HepG2 (cell line): ENCODE data around the gene PUM1. TPM values are rescaled to one million over a fixed set of nuclear protein-coding genes. Genes with fewer than 3 reads are reported as not detected.
"Not testable (repeated sequence)": the region's sequence is repeated elsewhere in the genome, so short reads cannot be mapped to it uniquely, and the experiment has no call there.

Experiments used
- ATAC-seq: fragments of 200-7000 bp; cut with Tn5 transposase; 3 replicates; pipeline ENCODE4 v1.9.1; 2020; ENCODE audit warnings: mild to moderate bottlenecking, moderate library complexity
- BruUV-seq: library from RNA; stranded (reverse); fragments of 400-500 nt; replicated peaks from 2 replicates; lab custom pipeline; 2021; lab: Mats Ljungman, UMichigan
- CTCF ChIA-PET: fragments of 300-600 bp; formaldehyde crosslinking; extraction: SDS; loops from one replicate; lab custom pipeline; 2021; ENCODE audit warnings: low total read pairs, inconsistent platforms, low intra/inter-chr PET ratio; lab: Yijun Ruan, JAX
- POLR2A ChIA-PET: fragments of 350-600 bp; sonication (Branson Sonifier 250); formaldehyde crosslinking; loops from one replicate; lab custom pipeline; 2020; ENCODE audit warnings: antibody characterized with exemption, inconsistent platforms; lab: Yijun Ruan, JAX
- DNase-seq: peaks from one replicate; pipeline ENCODE4 v3.0.0-alpha.2; 2015; ENCODE audit warnings: low spot score
- FAIRE-seq: peaks from 3 replicates; lab custom pipeline; 2011; peaks lifted over from hg19 to GRCh38; lab: Jason Lieb, UNC
- H2AFZ ChIP-seq: one replicate; pipeline ENCODE4 v1.6.1; 2011; ENCODE audit warnings: low read length, inconsistent platforms
- H3K27ac ChIP-seq: fragments of 300-600 bp; 3 replicates; pipeline ENCODE4 v1.8.0; 2011; ENCODE audit warnings: mixed run types, mild to moderate bottlenecking, mixed read lengths, low read length, inconsistent platforms; ENCODE audit not compliant: insufficient read depth; ENCODE audit errors: extremely low read length
- H3K27me3 ChIP-seq, 2 experiments: fragments of 200-600 bp in 1 of 2; 2 replicates in 1 of 2; 3 replicates in 1 of 2; pipeline versions ENCODE4 v1.6.0 to v1.8.0; 2011; ENCODE audit warnings: low read length in 2 of 2, mild to moderate bottlenecking in 2 of 2, moderate library complexity in 2 of 2, inconsistent platforms in 1 of 2; ENCODE audit not compliant: insufficient read depth in 2 of 2, control insufficient read depth in 1 of 2
- H3K36me3 ChIP-seq, 2 experiments: fragments of 200-600 bp in 1 of 2; replicated peaks in 1 of 2; 2 replicates in 1 of 2; 3 replicates in 1 of 2; pipeline versions ENCODE4 v1.5.1 to v1.8.0; 2011; ENCODE audit warnings: low read length in 2 of 2, inconsistent platforms in 1 of 2; ENCODE audit not compliant: insufficient read depth in 2 of 2, control insufficient read depth in 1 of 2
- H3K4me1 ChIP-seq: 2 replicates; pipeline ENCODE4 v1.5.1; 2012; ENCODE audit warnings: low read length, inconsistent platforms; ENCODE audit not compliant: insufficient read depth
- H3K4me2 ChIP-seq: 2 replicates; pipeline ENCODE4 v1.6.0; 2011; ENCODE audit warnings: low read depth, low read length, inconsistent platforms
- H3K4me3 ChIP-seq, 3 experiments: fragments of 200-600 bp in 1 of 3; sonication (generic), shearing (Covaris generic) in 1 of 3; replicated peaks in 1 of 3; 2 replicates each; pipeline ENCODE4 v1.5.1; 2011 to 2016; ENCODE audit warnings: low read length in 3 of 3, inconsistent platforms in 2 of 3, low read depth in 2 of 3, mild to moderate bottlenecking in 2 of 3, control low read depth in 1 of 3, mixed read lengths in 1 of 3; ENCODE audit not compliant: insufficient read depth in 1 of 3
- H3K79me2 ChIP-seq: one replicate; pipeline ENCODE4 v1.6.1; 2011; ENCODE audit warnings: low read length, inconsistent platforms; ENCODE audit not compliant: insufficient read depth
- H3K9ac ChIP-seq: 2 replicates; pipeline ENCODE4 v1.6.0; 2011; ENCODE audit warnings: mild to moderate bottlenecking, low read depth, low read length, inconsistent platforms; ENCODE audit not compliant: insufficient read depth
- H3K9me3 ChIP-seq: 2 replicates; pipeline ENCODE4 v1.5.1; 2012; ENCODE audit warnings: mild to moderate bottlenecking, low read length
- H4K20me1 ChIP-seq: 2 replicates; pipeline ENCODE4 v1.6.0; 2011; ENCODE audit warnings: inconsistent platforms, mild to moderate bottlenecking, low read length, moderate library complexity; ENCODE audit not compliant: insufficient read depth
- BCL6 ChIP-seq: IDR thresholded peaks from 2 replicates; pipeline ENCODE4 v1.6.1; 2016; ENCODE audit warnings: missing genetic modification reagents, missing compliant biosample characterization
- FOXP1 ChIP-seq, 2 experiments: fragments of 450-650 bp in 1 of 2; IDR thresholded peaks; 2 replicates each; pipeline ENCODE4 v1.6.1; 2017 to 2018; ENCODE audit warnings: antibody characterized with exemption in 1 of 2
- GFI1 ChIP-seq: sonication (generic); formaldehyde crosslinking; IDR thresholded peaks from 2 replicates; pipeline ENCODE4 v1.5.0; 2020; ENCODE audit warnings: missing genetic modification reagents, mild to moderate bottlenecking, borderline replicate concordance
- HNF4A ChIP-seq: sonication (generic); formaldehyde crosslinking; IDR thresholded peaks from 2 replicates; pipeline ENCODE4 v1.4.0; 2020; ENCODE audit warnings: missing genetic modification reagents
- ISL2 ChIP-seq: sonication (generic); formaldehyde crosslinking; IDR thresholded peaks from 2 replicates; pipeline ENCODE4 v1.5.0; 2020; ENCODE audit warnings: missing genetic modification reagents
- NONO ChIP-seq, 2 experiments: fragments of 450-650 bp in 1 of 2; sonication (generic) in 1 of 2; formaldehyde crosslinking in 1 of 2; IDR thresholded peaks in 1 of 2; conservative IDR thresholded peaks in 1 of 2; 2 replicates each; pipeline versions ENCODE4 v1.6.1 to v1.8.0; 2017 to 2022; ENCODE audit warnings: mild to moderate bottlenecking in 1 of 2, missing genetic modification reagents in 1 of 2, moderate library complexity in 1 of 2
- PAXIP1 ChIP-seq: sonication (generic); formaldehyde crosslinking; conservative IDR thresholded peaks from 2 replicates; pipeline ENCODE4 v1.4.0; 2020; ENCODE audit warnings: mild to moderate bottlenecking, missing genetic modification reagents, moderate library complexity
- SAP130 ChIP-seq: IDR thresholded peaks from 2 replicates; pipeline ENCODE4 v1.6.1; 2016; ENCODE audit warnings: low read depth
- SIX4 ChIP-seq: sonication (generic); formaldehyde crosslinking; IDR thresholded peaks from 2 replicates; pipeline ENCODE4 v1.4.0; 2020; ENCODE audit warnings: missing genetic modification reagents
- SOX6 ChIP-seq, 2 experiments: fragments of 450-650 bp in 1 of 2; sonication (generic) in 1 of 2; formaldehyde crosslinking in 1 of 2; IDR thresholded peaks; 2 replicates each; pipeline versions ENCODE4 v1.4.0 to v1.6.1; 2017 to 2020; ENCODE audit warnings: antibody characterized with exemption in 1 of 2, mild to moderate bottlenecking in 1 of 2, missing genetic modification reagents in 1 of 2
- ZNF121 ChIP-seq: sonication (generic); formaldehyde crosslinking; IDR thresholded peaks from 2 replicates; pipeline ENCODE4 v1.5.0; 2020; ENCODE audit warnings: mild to moderate bottlenecking, missing genetic modification reagents
- ZNF331 ChIP-seq: sonication (generic); formaldehyde crosslinking; IDR thresholded peaks from 2 replicates; pipeline ENCODE4 v1.4.0; 2020; ENCODE audit warnings: missing genetic modification reagents
- ZNF33A ChIP-seq: sonication (generic); formaldehyde crosslinking; IDR thresholded peaks from 2 replicates; pipeline ENCODE4 v1.5.1; 2020; ENCODE audit warnings: missing genetic modification reagents, mild to moderate bottlenecking, moderate library complexity, borderline replicate concordance
- ZNF609 ChIP-seq: sonication (generic); formaldehyde crosslinking; IDR thresholded peaks from 2 replicates; pipeline ENCODE4 v1.4.0; 2020; ENCODE audit warnings: mild to moderate bottlenecking, missing genetic modification reagents, borderline replicate concordance
- WGBS: methylation state at CpG from one replicate; pipeline ENCODE4 v1.1.6; 2017; ENCODE audit warnings: low lambda C conversion rate; 5-methylcytosine and 5-hydroxymethylcytosine counted together
- in situ Hi-C: cut with HindIII; loops from 2 replicates; pipeline ENCODE4 v1.10.0; 2017; ENCODE audit warnings: low pct_unique_long_range_greater_than_20kb; ENCODE audit not compliant: extremely low pct_ligation_motif_present
- intact Hi-C: fragments of 100-400 bp; cut with micrococcal nuclease; formaldehyde crosslinking; loops from one replicate; pipeline ENCODE4 v1.10.0; 2022; ENCODE audit not compliant: unreplicated experiment
- polyA plus RNA-seq, 8 experiments: library from polyadenylated mRNA; depleted of rRNA in 3 of 8; stranded (reverse) in 7 of 8; unstranded in 1 of 8; fragments of >200 nt; fragmentation: Illumina TruSeq in 4 of 8; extraction: Trizol in 4 of 8; gene quantifications; 2 replicates each; pipeline versions ENCODE4 v1.2.1 to v1.2.3, GENCODE V29; 2011 to 2016; ENCODE audit warnings: low read depth in 4 of 8, missing spikeins in 1 of 8, mixed read lengths in 1 of 8; ENCODE audit not compliant: insufficient read depth in 1 of 8
- total RNA-seq, 5 experiments: library from RNA; depleted of rRNA; stranded (reverse); fragments of >200 nt; fragmentation: Illumina TruSeq; extraction: Trizol; gene quantifications; 2 replicates each; pipeline ENCODE4 v1.2.3, GENCODE V29; 2016; ENCODE audit warnings: low read depth in 1 of 5

The PUM1 gene
- total and polyA plus RNA-seq, 2 of the 13 experiments (the other 11 are each of a cell fraction or from before 2014, with no cell fraction given): 64.7 to 91.0 TPM

- H3K36me3 ChIP-seq: peaks cover 9 to 23% of the 10 kb centered on the region in 2 experiments
- H3K4me2 ChIP-seq: peak overlapping the region; percentile 80
- CTCF ChIA-PET; in situ Hi-C loops; BruUV-seq; H3K9me3 ChIP-seq; ATAC-seq; H3K27me3 ChIP-seq; POLR2A ChIA-PET; H2AFZ ChIP-seq; TF ChIP-seq SOX6, FOXP1, NONO (IDR thresholded peaks at IDR 0.05): not testable (repeated sequence)
- FAIRE-seq (peak; percentile 44), DNase-seq (peak; percentile 66)
- H3K4me3 ChIP-seq: peak overlapping the region; percentile 86 to 95 (median 88)
- peaks cover 75% of the 10 kb centered on the region for H3K79me2 ChIP-seq
- peak overlapping the region; percentile 100 for H3K27ac ChIP-seq
- H4K20me1 ChIP-seq: peaks cover 66% of the 10 kb centered on the region
- H3K9ac ChIP-seq: peak overlapping the region; percentile 99; the same call in 1 of the 2 replicates
- intact Hi-C loops: loop anchor here (10.0 kb wide), 1 partner anchor 92 kb away; no protein-coding TSS in a partner anchor
- 28% methylated on average over 14 of the region's 14 CpGs for WGBS
- peaks cover 68% of the 10 kb centered on the region for H3K4me1 ChIP-seq
- 0 out of 2 replicates have a peak, but pooled peaks have one; percentile 31 for TF ChIP-seq ZNF33A (CRISPR knock-in tag)
- TF ChIP-seq ZNF331 (CRISPR knock-in tag): 0 out of 2 replicates have a peak, but pooled peaks have one; percentile 11
- peak; percentile 5; the same call in 1 of the 2 replicates for TF ChIP-seq HNF4A (CRISPR knock-in tag)
- TF ChIP-seq BCL6 (CRISPR knock-in tag): peak; percentile 9; the same call in 1 of the 2 replicates
- 0 out of 2 replicates have a peak, but pooled peaks have one; percentile 30 for TF ChIP-seq ZNF121 (CRISPR knock-in tag)
- TF ChIP-seq PAXIP1 (CRISPR knock-in tag): peak; percentile 53
- TF ChIP-seq SOX6 (CRISPR knock-in tag; IDR thresholded peaks at IDR 0.05): peak; percentile 48
- 0 out of 2 replicates have a peak, but pooled peaks have one; percentile 70 for TF ChIP-seq GFI1 (CRISPR knock-in tag)
- peak; percentile 57 for TF ChIP-seq FOXP1 (CRISPR knock-in tag; IDR thresholded peaks at IDR 0.05)
- TF ChIP-seq SAP130 (CRISPR knock-in tag): peak; percentile 64
- peak; percentile 40; the same call in 1 of the 2 replicates for TF ChIP-seq ISL2 (CRISPR knock-in tag)
- TF ChIP-seq ZNF609: peak; percentile 58
- 0 out of 2 replicates have a peak, but pooled peaks have one; percentile 22 for TF ChIP-seq NONO (CRISPR knock-in tag; conservative IDR thresholded peaks at IDR 0.05)
- peak; percentile 82 for TF ChIP-seq SIX4
These were observed 3.2 kb downstream of the PUM1 start for GRCh38 chr1:31062162-31062866.
